CD4-positive, alpha-beta T cell treated with Interferon gamma for 1 hour (primary cell): ENCODE measurements around the gene CACNA1C.

ENCODE experiments used
- DNase-seq: peaks from one replicate; pipeline ENCODE4 v3.0.0-alpha.2; 2020

The CACNA1C gene

DNA sequence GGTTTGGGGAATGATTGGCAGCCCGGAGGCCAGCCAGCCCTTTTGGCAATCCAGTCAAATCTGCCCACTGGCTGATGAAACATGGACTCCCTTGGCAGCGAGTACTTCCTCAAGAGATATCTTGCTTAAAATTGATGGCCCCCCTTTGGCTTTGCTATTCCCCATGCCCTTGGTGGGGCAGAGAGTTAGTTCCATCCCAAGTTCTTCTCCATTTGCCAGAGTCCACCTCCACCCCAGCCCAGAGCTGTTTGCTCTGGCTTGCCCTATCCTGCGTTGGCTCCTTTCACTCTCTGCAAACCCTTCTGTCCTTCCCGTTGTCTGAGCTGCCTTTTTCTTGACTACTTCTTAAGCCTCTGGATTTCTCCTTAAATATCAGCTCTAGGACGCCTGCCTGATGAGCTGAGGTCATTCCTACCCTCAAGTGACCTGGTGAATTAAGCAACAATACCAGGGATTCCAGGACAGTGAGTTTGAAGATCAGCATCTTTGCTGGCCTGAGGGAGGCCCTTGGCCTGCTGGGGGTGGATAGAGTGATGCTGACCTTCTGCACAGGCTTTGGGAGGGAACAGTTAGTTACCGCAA is 212.0 kb downstream of the CACNA1C start:
- no peak for DNase-seq

DNA sequence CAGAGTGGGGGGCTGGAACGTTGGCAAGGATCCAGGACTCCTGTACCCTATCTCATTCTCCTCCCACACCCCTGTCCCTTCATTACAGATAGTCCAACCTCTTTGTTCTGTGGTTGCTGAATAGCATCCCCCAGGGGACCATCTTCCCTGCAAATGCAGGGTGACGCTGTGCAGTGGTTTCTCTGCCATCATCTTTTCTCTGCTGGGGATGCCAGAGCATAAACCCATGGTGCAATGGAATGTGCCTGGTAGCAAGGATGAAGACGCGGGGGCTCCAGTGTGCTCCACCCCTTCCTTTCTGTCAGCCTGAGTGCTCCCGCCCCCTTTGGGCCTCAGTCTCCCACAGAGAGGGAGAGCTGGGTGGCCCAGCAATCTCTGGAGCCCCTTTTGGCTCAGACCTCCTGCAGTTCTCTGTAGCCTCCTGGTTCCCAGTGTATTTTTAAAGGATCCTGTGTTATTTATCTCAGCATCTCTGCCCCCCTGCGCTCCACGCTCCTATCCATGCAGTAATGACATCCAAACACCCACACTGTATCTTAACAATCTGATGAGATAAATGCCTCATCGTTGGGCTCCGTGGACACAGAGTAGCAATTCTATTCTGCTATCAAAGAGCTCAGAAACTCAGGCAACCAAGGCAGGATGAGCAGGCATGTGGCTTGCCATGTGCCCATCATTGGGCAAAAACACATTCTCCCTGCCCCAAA is 212.8 kb downstream of the CACNA1C start:
- no peak for DNase-seq

DNA sequence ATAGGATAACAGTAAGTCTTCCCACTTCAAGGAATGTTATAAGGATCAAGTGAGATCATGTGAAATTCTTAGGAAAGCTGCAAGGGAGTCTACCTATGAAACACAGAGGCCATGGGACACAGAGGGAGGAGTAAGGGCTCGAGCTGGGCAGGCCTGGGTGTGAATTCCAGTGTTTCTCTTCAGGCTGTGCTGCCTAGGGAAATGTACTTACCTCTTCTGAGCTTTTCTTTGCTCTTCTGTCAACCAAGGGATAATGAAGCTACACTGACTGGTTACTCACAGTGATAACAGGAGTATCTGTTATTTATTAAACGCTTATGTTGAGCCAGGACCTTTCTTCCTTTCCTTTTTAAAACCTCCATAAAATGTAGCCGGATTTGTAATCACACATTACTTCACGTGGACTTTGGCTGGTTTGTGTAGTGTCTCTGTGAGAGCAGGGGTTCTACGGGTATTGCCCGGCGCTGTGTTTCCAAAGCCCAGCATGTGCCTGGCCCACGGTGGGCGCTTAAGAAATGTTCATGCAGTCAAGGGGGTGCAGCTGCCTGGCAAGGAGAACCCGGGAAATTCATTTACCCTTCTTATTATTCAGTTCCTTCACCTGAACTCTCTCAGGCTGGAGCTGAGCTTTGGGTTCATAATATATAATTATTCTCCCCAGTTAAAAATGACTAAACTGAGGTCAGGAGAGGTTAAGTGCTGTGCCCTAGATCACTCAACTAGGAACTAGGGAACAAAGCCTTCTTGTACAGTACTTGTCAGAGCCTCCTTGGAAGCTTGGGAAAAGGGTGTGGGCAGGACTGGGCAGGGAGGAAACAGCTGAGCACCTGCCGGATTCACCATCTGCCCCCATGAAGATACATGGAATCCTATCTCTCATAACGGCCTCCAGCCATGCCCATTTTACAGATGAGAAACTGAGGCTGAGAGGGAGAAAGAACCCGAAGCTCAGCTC is 214.2 kb downstream of the CACNA1C start:
- no peak for DNase-seq

DNA sequence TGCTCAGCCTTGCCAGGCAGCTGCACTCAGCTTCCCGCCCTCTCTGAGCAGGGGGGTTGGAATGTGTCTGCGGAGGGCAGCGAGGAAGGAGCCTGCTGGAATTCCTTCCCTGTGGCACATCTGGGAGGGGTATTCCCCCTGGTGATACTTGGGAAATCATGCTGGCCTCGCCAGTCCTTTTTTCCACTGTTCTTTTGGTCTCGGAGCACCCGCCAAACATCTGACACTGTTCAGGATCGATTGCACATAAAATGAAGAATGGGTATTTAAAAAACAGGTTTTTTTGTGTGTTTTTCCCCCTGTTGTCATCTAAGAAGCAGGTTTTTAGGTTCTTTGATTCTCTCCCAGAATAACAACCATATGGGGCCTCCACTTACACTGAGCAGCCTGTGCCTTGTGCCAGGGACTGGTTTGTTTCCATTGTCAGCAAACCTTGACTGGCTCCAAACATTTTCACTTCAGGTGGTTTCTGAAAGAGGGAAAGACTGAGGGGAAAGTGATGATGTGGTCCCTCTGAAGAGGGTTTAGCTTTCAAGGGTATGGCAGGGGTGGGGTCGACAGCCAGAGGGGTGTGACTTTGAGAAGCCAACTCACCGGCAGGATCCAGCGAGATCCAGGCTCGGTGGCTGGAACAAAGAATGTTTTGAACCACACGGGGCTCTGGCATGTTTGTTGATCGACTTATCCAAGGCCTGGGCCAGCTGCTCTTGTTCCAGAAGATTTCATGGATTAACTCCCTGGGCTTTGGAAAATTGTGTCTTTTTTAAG is 215.1 kb downstream of the CACNA1C start:
- DNase-seq = no peak

DNA sequence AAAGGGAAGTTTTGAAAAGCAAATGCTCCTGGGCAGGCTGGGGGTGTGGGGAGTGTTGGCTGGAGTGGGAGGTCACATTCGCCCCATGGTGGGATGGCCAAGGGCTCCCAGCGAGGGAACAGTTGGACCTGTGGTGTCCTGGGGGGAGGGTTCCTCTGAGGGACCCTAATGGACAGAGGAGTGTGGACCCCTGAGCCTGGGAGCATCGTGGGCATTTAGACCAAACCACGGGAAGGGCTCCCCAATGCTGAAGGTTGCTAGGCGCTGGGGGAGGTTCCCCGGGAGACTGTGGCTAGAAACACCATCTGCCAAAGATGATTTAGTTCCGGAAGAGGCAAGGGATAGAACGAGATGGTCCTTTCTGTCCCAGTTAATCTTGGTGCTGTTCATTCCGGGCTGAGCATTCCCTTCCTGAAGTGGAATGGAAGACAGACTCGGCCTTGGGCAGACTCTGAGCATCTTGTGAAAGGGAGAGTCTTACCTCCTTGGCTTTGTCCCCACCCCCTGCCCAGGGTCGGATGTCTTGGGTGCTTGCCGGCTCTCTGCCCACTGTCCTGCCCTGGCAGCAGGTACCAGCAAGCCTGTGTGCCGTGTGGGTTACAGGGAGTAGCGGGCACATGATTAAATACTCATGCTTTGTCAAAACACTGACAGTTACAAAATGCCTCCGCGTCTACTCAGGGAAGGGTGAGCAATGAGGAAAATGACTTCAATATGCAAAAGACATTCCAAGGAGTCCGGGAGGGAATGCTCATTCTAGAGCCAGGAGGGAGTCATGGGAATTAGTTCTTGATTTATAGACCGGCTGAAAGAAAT is 215.9 kb downstream of the CACNA1C start:
- DNase-seq = no peak

DNA sequence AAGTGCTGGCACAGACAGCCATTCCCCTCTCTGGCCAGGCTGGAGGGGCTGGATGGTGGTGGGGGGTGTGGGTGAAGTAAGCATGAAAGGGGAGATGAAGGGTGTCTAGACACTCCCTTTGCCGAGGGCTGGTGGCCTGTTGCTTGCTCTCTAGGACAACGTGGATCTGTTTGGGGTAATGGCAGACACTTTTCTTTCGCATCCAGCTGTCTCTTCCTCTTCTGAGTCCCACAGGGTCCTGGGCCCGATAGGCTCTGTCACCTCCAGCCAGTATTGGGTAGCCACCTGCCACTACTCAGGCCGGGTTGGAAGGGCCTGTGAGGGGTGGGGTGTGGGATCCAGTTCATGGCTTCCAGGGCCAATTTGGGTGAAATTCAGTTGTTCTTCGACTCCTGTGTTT is 218.1 kb downstream of the CACNA1C start:
- no peak for DNase-seq

DNA sequence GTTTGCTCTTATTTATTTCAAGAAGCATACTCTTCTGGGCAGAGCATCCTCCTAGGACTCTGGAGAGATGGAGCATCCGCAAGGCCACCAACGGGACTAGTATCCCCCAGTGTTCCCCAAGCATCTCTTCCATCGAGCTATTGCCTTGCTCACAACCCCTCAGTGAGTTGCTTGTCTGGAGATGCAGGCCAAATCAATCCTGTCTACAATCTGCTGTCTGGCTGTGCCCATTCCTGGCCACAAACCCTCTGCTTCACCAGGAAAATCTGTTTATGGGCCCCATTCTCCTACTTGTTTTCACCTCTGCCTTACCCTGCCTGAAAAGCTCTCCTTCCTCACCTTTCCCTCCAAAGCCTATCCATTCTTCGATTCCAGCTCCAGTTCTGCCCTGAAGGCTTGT is 219.2 kb downstream of the CACNA1C start:
- DNase-seq = no peak

DNA sequence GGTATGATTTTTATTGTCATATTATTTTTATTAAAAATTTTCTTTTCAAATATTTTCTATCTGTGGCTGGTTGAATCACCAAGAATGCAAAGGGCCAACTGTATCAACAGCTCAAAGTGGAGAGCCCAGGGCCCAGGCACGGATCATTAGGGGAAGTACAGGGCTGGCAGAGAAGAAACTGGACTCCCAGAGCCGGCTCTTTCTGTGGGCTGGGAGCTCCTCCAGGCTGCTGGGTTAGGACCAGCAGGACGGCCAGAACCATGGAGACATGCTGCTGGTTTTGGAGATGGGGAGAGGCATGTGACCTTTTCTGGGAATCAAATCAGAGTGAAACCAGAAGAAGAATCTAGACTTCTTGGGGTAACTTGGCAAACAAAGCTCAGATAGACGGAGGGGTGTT is 220.5 kb downstream of the CACNA1C start:
- DNase-seq = no peak

DNA sequence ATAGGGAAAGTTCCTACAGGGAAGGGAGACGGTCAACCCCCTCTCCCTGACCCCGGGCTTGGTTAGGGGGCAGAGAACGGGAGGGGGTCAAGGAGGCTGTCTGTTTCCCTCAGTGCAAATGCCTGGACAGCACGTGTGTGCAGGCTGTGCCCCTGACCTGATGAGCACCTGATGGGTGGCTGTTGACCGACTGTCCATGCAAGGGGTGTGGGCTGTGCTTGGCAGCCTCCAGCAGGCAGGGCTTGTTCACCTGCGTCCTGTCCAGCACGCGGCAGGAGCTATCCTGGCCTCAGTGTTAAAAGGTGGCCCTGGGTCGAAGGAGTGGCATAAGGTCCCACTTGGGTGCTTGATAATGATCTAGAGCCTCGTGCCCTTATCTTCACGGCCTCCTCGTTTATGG is 221.0 kb downstream of the CACNA1C start:
- no peak for DNase-seq

DNA sequence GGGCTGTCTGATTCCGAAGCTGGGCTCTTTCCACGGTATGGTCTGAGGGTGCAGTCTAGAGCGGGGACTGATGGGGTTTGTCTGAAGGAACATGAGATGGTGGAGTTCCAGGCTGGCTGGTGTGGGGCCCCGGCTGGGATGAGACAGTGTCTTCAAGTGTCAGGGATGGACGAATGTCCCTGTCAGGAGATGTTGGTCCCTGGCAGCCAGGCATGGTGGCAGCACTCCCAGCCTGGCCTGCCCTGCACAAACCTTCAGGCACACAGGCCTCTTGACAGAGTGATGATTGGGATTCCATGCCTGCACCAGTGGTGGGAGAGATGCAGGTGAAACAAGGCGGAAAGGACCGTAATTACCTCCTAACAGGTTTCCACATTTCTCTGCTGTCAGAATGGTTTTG is 221.9 kb downstream of the CACNA1C start:
- DNase-seq = no peak

DNA sequence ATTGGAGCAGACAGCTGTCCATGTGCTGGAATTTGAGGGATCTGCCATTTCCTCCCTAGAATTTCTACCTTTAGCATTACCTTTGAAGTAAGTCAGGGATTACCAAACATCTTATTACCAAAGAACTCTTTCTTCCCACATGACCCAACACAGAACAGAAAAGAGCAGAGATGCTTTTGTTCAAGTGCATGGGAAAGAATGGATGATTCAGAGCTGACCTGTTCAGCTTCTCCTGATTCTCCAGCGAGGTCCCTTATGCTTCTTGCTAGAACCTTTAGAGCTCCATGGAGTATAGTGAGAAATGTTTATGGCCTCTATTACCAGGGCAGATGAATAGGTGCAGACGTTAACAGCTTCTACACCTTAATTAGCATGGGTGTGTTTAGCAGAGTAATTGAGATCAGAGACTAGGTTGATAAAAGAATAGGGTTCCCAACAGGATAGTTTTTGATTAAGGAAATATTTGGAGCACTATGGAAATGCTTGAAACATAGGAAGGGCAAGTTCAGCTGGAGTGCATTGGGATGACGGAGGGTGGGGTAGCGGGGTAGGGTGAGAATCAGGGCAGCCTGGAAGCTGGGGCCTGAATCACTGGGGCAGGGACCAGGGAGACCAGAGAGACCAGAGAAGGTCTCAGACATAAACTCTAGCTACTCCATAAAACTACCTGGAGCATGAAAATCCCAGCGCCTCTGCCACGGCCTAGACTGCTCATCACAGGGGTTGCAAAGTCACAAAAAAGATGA is 223.7 kb downstream of the CACNA1C start:
- DNase-seq = no peak

DNA sequence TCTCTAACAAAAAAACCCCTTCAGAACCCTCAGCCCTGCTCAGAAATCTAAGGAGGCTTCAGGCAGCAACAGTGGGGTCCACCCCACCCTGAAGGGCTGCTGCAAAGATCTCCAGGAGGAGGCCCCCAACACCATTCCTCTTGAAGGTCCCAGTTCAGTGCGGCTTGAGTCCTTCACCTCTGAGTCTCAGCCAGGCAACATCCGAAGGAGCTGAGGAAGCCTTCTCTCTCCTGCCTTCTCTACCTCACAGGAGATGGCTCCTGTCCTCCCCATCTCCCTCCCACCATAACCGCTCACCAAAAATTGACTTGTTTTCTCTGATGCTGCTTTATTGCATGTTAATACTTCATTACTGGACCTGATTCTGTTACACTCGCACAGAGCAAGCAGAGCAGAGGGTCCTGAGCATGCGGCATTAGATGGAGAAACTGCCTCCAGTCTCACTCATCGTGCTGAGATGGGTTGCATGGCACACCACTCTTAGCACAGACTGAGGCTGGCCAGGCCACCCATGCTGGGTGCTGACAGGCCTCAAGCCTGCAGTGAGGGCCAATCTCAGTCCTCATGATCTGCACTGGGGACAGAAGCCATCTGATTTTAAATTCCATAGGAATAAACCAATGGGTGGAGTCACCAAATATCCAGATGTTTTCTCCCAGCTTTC is 224.8 kb downstream of the CACNA1C start:
- DNase-seq = no peak

DNA sequence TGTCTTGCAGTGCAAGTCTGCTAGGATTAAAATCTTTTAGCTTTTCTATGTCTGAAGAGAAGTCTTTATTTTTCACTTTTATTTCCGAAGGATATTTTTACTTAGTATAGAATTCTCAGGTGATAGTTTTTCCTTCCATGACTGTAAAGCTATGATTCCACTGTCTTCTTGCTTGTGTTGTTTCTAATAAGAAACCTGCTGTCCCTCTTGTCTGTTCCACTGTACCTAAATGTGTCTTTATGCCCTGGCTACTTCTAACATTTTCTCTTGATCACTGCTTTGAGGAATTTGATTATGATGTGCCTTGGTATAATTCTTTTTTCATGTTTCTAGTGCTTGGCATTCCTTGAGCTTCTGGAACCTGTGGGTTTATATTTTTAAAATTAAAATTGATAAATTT is 228.7 kb downstream of the CACNA1C start:
- DNase-seq = no peak

DNA sequence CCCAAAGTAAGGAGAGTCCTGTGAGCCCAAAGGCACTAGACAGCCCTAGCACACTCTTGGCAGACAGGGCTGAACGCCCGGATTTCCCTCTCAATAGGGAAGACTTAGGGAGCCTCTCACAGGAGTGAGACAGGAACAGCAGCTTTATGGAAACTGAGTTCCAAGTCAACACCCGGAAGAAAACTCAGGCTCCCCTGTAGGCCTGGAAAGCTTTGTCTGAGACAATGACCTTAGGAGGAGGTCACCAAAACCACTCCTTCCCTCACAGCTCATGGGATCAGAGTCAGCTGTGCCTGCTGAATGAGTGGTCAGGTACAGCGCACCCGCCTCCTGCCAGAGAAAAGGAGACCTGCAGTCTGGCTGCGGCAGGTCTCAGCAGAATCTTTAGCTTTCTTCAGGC is 229.5 kb downstream of the CACNA1C start:
- DNase-seq = no peak

DNA sequence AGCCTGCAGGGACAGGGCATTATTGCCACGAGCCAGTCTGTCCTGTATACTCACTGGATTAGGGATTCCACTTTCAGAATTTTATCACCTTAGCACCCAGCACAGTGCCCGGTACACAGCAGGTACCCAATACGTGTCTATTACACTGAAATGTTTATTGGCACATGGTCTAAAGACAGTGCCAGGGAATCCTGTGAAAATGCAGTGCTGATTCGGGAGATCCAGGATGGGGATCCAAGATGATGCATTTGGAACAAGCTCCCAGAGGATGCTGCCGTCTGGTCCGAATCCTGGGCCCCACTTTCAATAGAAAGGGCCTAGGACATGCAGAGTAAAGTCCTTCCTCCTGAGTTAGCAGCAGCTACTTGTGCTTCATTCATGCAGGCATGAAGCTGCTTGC is 230.7 kb downstream of the CACNA1C start:
- DNase-seq = no peak

DNA sequence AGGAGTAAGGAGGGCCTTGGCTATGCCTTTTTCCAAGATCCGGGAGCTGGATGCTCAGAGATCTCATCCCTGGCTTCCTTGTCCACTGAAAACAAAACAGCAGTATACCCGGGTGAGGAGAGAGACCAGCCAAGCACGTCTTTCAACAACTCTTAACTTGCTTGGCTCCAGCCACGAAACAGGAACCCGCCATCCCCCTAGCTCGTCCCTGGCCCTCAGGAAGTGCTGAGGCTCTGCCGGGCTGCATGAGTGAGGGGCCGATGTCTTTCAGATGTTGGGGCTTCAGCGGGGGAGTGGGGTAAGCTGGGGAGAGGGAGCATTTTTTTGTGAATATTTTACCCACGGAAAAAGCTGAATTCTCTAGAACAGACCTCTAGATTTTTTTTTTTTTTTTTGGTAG is 231.1 kb downstream of the CACNA1C start:
- no peak for DNase-seq

DNA sequence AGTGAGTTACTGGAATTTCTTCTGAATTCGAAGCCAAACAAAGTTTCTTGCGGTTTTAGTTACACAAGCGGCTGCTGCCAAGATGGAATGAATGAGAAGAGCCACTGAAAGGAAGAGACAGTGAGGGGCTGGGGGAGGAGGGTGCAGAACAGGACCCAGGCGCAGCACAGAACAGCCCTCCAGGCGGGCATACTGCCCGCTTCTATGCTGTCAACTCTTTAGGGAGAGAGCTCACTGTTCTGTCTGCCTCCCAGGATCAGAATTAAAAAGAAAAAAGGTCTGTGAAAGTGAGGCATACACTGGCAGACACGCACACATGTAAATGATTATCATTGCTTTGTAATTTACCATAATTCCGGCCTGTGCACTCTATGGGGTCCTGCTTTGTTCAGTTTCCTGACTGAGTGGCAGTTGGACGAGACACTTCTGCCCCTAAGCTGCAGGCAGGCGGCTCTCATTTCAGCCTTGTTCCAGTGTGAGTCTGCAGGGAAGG is 231.6 kb downstream of the CACNA1C start:
- DNase-seq = no peak

DNA sequence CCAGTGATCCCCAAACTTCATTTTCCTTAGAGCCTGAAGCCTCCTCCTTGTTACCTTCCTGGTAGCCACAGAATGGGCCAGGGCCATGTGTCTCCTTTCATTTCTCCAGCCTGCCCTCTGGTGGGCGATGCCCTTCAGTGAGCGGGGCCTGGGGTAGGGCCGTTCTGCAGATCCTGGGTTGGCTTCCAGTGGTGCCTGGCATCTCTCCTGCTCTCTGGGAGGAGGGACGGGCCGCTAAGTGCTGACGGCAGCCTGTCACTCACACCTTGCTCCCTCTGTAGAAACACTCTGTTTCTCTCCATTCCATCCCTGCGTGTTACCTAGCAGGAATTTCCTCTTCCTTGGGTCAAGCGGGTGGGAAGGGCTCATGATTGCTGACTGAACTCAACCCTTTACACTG is 232.1 kb downstream of the CACNA1C start:
- no peak for DNase-seq

DNA sequence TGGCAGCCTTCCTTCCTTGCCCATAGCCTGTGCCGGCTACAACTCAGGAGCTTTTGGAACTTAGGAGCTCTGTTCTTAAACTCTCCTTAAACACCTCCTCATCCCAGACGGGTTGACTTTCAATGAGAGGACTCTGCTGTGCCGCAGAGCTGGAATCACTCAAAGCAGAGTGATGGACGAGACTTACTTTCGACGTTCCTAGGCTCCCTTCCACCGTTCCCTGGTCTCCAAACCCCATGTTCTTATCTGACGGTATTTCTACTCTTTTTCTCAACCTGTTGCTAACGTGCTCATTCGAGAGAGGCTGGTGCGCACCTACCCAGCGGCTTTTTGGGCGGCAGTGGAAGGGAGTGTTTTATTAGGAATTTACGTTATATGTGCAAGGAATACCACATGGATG is 232.7 kb downstream of the CACNA1C start:
- DNase-seq = no peak

DNA sequence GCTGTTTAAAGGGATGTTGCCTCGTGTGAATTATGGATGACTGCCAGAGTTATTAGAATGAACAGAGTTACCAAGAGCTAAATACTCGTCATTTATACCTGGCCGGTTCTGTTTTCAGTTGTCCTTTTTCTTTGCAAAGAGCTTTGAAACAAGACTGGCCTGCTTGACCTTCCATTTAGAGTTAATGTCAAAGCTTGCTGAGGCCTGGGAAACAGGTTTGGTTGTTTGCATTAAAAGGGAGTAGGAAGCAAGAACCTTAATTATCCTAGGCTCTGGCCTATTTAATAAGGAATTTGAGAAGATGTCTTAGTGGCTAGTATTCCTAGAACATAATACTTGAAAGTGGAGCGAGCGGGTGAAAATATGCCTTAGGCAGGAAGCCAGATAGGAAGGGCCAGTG is 233.3 kb downstream of the CACNA1C start:
- DNase-seq = no peak
